Mononuclear cell (primary cell): ENCODE data around the gene DTYMK. TPM values are rescaled to one million over a fixed set of nuclear protein-coding genes. Genes with fewer than 3 reads are reported as not detected.
A peak's percentile ranks its signal among the peaks of the same experiment; 100 is the strongest.
"Not testable (repeated sequence)": the region's sequence is repeated elsewhere in the genome, so short reads cannot be mapped to it uniquely, and the experiment has no call there.

ENCODE experiments used
- H3K27me3 ChIP-seq: 2 replicates; pipeline ENCODE4 v1.6.0; 2011; ENCODE audit warnings: low read length, control low read depth; ENCODE audit not compliant: insufficient read depth
- H3K4me1 ChIP-seq: 2 replicates; pipeline ENCODE4 v1.5.1; 2011; ENCODE audit warnings: mild to moderate bottlenecking, low read length, control low read depth; ENCODE audit not compliant: insufficient read depth
- H3K4me3 ChIP-seq: 2 replicates; pipeline ENCODE4 v1.5.1; 2011; ENCODE audit warnings: mild to moderate bottlenecking, low read length, moderate library complexity
- H3K9me3 ChIP-seq: 2 replicates; pipeline ENCODE4 v1.5.1; 2011; ENCODE audit warnings: low read depth, mild to moderate bottlenecking, control low read depth, low read length
- total RNA-seq: library from RNA; depleted of rRNA; stranded (reverse); fragments of >200 nt; gene quantifications from one replicate; pipeline ENCODE4 v1.2.3, GENCODE V29; 2012

DTYMK gene, protein sequence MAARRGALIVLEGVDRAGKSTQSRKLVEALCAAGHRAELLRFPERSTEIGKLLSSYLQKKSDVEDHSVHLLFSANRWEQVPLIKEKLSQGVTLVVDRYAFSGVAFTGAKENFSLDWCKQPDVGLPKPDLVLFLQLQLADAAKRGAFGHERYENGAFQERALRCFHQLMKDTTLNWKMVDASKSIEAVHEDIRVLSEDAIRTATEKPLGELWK
- 2.9 TPM for total RNA-seq

- H3K4me1 ChIP-seq, result peaks cover 27% of the 10 kb centered on the region
- no peaks in the 10 kb centered on the region for H3K9me3 ChIP-seq
- no peaks in the 10 kb centered on the region for H3K27me3 ChIP-seq
- peak within 1 kb of the TSS; percentile 90 for H3K4me3 ChIP-seq
Observed at GRCh38 chr2:241686650-241687425, at the start of gene DTYMK. DTYMK (minus strand) TSS chr2:241686815; CDS start chr2:241686783, 32 bp downstream.

DNA sequence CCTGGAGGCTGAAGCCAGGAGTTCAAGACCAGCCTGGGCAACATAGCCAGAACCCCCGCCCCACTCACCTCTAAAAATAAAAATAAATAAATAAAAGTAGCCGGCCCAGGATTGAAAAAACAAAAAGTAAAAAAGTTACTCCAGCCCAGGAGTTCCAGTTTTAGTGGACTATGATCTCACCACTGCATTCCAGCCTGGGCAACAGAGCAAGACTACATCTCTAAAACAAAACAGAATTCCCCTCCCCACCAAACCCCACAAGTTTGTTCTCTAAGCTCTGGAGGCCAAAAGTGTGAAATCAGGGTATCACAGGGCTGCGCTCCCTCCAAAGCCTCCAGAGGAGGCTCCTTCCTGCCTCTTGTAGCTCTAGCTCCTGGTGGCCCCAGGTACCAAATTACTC is 49.5 kb upstream of the DTYMK start:
- no peaks in the 10 kb centered on the region for H3K9me3 ChIP-seq
- peaks cover 44% of the 10 kb centered on the region for H3K4me1 ChIP-seq
- H3K27me3 ChIP-seq, result no peaks in the 10 kb centered on the region
- no peak overlapping the region for H3K4me3 ChIP-seq

DNA sequence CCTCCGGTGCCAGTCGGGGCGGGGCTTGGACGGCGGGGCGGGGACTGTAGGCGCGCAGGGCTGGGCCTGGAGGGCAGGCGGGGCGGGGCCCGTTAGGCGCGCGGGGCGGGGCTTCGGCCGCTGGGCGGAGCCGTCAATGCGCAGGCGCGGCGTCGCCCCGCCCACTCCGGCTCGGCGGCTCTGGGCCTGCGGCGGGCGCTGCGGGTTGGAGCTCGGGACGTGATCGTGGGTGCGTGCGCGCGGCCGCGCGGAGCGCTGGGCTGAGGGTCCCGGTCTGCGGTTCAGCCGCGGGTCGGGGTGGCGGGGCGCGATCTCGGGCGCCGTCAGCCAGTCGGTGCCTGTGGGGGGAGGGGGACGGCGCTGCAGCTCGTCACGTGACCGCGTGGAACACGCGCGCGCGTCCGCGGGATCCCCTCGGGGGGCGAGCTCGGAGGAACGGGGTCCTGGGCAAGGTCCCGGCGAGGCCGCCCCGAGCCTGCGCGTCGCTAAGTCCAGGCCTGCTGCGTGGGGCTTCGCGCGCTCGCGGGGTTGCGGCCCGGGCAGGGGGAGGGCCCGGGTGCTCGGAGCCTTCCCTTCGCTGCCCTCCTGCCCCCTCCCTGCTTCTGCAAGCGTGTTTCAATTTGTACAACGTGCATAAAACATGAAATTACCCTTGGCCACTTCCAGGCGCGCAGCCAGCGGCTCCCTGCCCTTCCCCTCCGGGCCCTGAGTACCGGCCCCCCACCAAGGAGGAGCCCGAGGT is 48.0 kb upstream of the DTYMK start, which contains the start of gene D2HGDH:
Gene D2HGDH, plus strand, starts transcription at position 164 of the 742 bp plus-strand sequence. CDS start 595 bp downstream, outside the sequence.
- Histone ChIP-seq H3K4me1 (peaks cover 36% of the 10 kb centered on the region), H3K27me3 (no peaks in the 10 kb centered on the region), H3K9me3 (no peaks in the 10 kb centered on the region), H3K4me3 (peak within 1 kb of the TSS; percentile 83)

- H3K27me3 ChIP-seq, result no peaks in the 10 kb centered on the region
- H3K9me3 ChIP-seq, result no peaks in the 10 kb centered on the region
- peaks cover 32% of the 10 kb centered on the region for H3K4me1 ChIP-seq
- peak overlapping the region; percentile 83 for H3K4me3 ChIP-seq
Observed at GRCh38 chr2:241734208-241734466, 47.5 kb upstream of the DTYMK start.

GRCh38 chr2:241733391-241734207 is 47.0 kb upstream of the DTYMK start:
- Histone ChIP-seq H3K9me3 (no peaks in the 10 kb centered on the region), H3K4me1 (peaks cover 32% of the 10 kb centered on the region), H3K4me3 (peak overlapping the region; percentile 83), H3K27me3 (no peaks in the 10 kb centered on the region)

- H3K27me3 ChIP-seq, H3K4me3 ChIP-seq, H3K9me3 ChIP-seq: not testable (repeated sequence)
- H3K4me1 ChIP-seq, result peaks cover 32% of the 10 kb centered on the region
Observed at GRCh38 chr2:241732513-241733186, 46.0 kb upstream of the DTYMK start.

DNA sequence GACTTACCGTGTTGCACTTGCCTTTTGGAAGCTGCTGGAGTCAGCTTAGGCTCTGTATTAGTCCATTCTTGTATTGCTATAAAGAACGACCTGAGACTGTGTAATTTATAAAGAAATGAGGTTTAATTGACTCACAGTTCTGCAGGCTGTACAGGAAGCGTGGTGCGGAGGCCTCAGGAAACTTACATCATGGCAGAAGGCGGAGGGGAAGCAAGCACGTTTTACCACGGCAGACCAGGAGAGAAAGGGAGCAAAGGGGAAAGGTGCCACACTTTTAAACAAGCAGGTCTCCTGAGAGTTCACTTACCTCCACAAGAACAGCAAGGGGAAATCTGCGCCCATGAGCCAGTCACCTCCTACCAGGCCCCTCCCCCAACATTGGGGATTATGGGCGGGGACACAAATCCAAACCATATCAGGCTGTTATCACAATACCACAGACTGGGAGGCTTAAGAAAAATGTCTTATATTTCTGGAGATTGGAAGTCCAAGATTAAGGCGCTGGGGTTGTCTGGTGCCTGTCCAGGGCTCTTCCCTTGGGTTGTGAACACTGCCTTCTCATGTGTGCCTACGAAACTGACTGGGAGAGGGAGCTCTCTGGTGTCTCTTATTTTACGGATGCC is 44.2 kb upstream of the DTYMK start:
- no peak overlapping the region for H3K4me3 ChIP-seq
- peaks cover 28% of the 10 kb centered on the region for H3K4me1 ChIP-seq
- H3K9me3 ChIP-seq, result no peaks in the 10 kb centered on the region
- H3K27me3 ChIP-seq, result no peaks in the 10 kb centered on the region

- H3K9me3 ChIP-seq, result no peaks in the 10 kb centered on the region
Observed at GRCh38 chr2:241729868-241730267, 43.3 kb upstream of the DTYMK start.

DNA sequence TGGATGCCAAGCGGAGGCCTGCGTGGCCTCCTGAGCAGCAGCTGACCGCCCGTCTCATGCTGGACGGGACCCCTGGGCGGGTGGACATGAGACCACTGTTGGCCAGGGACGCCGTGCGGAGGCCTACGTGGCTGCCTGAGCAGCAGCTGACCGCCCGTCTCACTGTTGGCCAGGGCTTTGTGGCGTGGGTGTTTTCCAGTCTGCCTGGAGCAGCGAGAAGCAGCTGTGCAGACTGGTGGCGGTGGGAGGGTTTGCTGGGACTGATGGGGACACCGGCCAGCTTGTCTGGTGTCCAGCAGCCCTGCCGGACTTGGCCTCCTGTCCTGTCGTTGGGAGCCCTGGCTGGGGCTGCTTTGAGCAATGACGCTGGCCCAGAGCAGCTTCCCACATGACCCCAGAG is 42.0 kb upstream of the DTYMK start:
- no peaks in the 10 kb centered on the region for H3K27me3 ChIP-seq
- H3K4me3 ChIP-seq, result no peak overlapping the region
- H3K9me3 ChIP-seq, result no peaks in the 10 kb centered on the region
- H3K4me1 ChIP-seq, result peaks cover 18% of the 10 kb centered on the region

More at GRCh38 chr2:241729868-241730267, 43.3 kb upstream of the DTYMK start:
- Histone ChIP-seq H3K27me3 (no peaks in the 10 kb centered on the region), H3K4me1 (peaks cover 24% of the 10 kb centered on the region), H3K4me3 (no peak overlapping the region)

DNA sequence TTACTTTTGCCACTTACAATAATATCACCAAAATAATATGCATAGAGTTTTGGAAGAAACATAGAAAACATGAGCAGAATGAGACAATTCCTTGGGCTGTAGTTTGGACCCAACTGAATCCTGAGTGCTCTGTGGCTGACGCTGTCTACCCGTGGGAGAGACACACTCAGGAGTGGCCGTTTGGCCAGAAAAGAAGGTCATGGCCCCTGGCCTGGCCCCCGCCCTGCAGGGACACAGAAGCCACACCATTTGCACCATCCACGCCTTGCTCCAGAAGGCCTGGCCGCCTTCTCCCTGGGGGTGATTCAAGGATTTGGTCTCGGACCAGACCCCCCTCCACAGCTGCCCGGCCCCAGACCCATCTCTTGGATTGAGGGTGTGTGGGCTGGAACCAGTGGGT is 41.4 kb upstream of the DTYMK start:
- no peak overlapping the region for H3K4me3 ChIP-seq
- no peaks in the 10 kb centered on the region for H3K27me3 ChIP-seq
- H3K9me3 ChIP-seq, result no peaks in the 10 kb centered on the region
- peaks cover 17% of the 10 kb centered on the region for H3K4me1 ChIP-seq

DNA sequence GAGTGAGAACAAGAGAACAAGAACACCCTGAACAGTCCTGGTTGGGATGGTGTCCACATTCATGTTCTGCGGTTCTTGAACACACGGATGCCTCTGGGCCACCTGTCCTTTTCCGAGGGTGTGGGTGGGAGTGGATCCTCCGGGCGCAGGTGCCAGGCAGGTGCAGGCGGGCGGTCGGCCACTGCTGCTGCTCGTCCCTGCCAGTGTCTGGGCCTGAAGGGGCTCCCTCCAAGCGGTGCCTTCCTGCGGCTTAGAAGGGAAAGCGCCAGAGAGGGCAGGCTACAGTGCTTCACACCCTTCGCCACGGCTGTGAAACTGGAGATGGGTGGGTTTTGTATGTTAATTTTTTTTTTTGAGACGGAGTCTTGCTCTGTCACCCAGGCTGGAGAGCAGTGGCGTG is 39.8 kb upstream of the DTYMK start:
- H3K9me3 ChIP-seq, result no peaks in the 10 kb centered on the region

GRCh38 chr2:241724975-241725870 is 38.6 kb upstream of the DTYMK start:
- Histone ChIP-seq H3K9me3 (no peaks in the 10 kb centered on the region), H3K4me1 (no peaks in the 10 kb centered on the region), H3K27me3 (no peaks in the 10 kb centered on the region), H3K4me3 (no peak overlapping the region)

More for the DNA sequence above, 39.8 kb upstream of the DTYMK start:
- Histone ChIP-seq H3K4me3 (no peak overlapping the region), H3K4me1 (peaks cover 9% of the 10 kb centered on the region), H3K27me3 (no peaks in the 10 kb centered on the region)

GRCh38 chr2:241724259-241724974 is 37.8 kb upstream of the DTYMK start:
- no peaks in the 10 kb centered on the region for H3K9me3 ChIP-seq
- no peaks in the 10 kb centered on the region for H3K4me1 ChIP-seq
- no peak overlapping the region for H3K4me3 ChIP-seq
- H3K27me3 ChIP-seq, result no peaks in the 10 kb centered on the region
